ENCODE results near the gene MGLL. TPM values are rescaled to one million over a fixed set of nuclear protein-coding genes. Genes with fewer than 3 reads are reported as not detected.

Gene MGLL
- total RNA-seq, 5 donors from 2014 or later (not counting 1 experiment from before 2014, with no cell fraction given), result 0.78 to 3.7 (median 1.8) TPM

DNA sequence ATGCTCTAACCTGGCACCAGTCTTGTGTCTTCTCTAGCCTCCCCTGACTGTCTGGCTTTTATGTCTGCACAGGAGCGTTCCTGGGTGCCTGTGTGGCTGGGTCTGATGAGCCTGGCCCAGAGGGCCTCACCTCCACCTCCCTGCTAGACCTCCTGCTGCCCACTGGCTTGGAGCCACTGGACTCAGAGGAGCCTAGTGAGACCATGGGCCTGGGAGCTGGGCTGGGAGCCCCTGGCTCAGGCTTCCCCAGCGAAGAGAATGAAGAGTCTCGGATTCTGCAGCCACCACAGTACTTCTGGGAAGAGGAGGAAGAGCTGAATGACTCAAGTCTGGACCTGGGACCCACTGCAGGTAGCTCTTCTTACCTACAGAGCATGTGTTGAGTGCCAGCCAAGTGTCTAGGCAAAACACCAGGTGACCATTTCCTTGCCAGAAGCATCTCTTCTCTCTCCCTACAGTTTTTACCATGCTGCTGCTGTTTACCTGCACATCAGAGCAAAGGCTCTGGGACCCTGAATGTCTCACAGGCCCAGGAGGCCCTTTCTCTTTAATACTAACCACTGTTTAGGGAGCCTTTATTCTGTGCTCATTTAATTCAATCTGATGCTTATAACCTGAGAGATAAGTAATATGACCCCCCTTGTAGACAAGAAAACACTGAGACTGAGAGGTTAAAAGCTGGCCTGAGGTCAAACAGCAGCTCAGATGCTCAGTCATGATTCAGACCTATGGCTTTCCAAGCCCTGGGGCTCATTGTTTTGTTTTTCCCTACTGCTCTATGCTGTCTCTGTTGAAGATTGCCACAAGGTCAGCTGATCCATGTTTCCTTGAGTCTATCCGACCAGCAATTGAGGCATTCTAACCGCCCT is 182.9 kb downstream of the MGLL start:
- no peak overlapping the region for H3K27ac ChIP-seq (ENCODE audit: low read length)
- H3K27me3 Mint-ChIP-seq, result peaks cover 5 to 8% of the 10 kb centered on the region in 2 donors
- CTCF ChIA-PET, result interaction anchor here in 1 of 2 donors (1.2 kb wide), 1 partner anchor 14 kb away, joined by 3 read pairs; no protein-coding TSS in a partner anchor
- DNase-seq, result no peak
- no peaks in the 10 kb centered on the region for H3K27me3 ChIP-seq (replicated peaks in 1 of 2; ENCODE audit: control insufficient read depth in 2 of 2, extremely low read depth in 1 of 2, insufficient read depth in 2 of 2, low read length in 1 of 2)
- no peak overlapping the region for H3K4me3 ChIP-seq (ENCODE audit: control insufficient read depth in 1 of 2, extremely low read depth in 1 of 2, low read length in 1 of 2)
- WGBS (ENCODE audit: insufficient coverage), result 84% methylated on average over 3 of the region's 5 CpGs
- no peaks in the 10 kb centered on the region for H3K9me3 ChIP-seq
- no peaks in the 10 kb centered on the region for H3K36me3 ChIP-seq (ENCODE audit: control insufficient read depth in 2 of 2, extremely low read depth in 1 of 2, insufficient read depth in 1 of 2, low read length in 1 of 2)
- H3K9me3 Mint-ChIP-seq, result no peaks in the 10 kb centered on the region
- H3K4me1 ChIP-seq (ENCODE audit: control insufficient read depth in 1 of 2, extremely low read depth in 1 of 2, insufficient read depth in 2 of 2, low read length in 2 of 2), result peaks cover 8 to 12% of the 10 kb centered on the region in 2 experiments
- POLR2A ChIA-PET, result no interaction called here
- no peak overlapping the region for H3K27ac Mint-ChIP-seq
- H3K4me3 Mint-ChIP-seq, result no peak overlapping the region
- peaks cover 9 to 12% (median 10%) of the 10 kb centered on the region in 3 donors for H3K4me1 Mint-ChIP-seq
- peaks cover 4% of the 10 kb centered on the region for H3K36me3 Mint-ChIP-seq
- ATAC-seq (replicated peaks in 1 of 4), result no peak

Other genes starting within 250 kb of the MGLL start
- gene TPRA1, start 231.8 kb downstream of the MGLL start, total RNA-seq, result 10 to 100 TPM; 17.1 to 38.4 (median 34.6) TPM
- 10 to 100 TPM in 4 of 5 donors, 1 to 10 TPM in 1; 8.4 to 23.2 (median 14.1) TPM for gene MCM2, start 224.1 kb downstream of the MGLL start, total RNA-seq
- gene PODXL2, start 193.3 kb downstream of the MGLL start, total RNA-seq, result 1 to 10 TPM; 2.0 to 4.7 (median 4.2) TPM
- 100 to 1,000 TPM; 107 to 187 (median 166) TPM for gene ABTB1, start 149.6 kb downstream of the MGLL start, total RNA-seq
- not detected for gene KBTBD12, start 92.7 kb upstream of the MGLL start, total RNA-seq
- gene SEC61A1, start 229.9 kb upstream of the MGLL start, total RNA-seq, result 100 to 1,000 TPM; 120 to 156 (median 135) TPM